Measurements from ENCODE around the gene PIEZO1. TPM values are rescaled to one million over a fixed set of nuclear protein-coding genes. Genes with fewer than 3 reads are reported as not detected.

PIEZO1 gene
- total RNA-seq, 4 donors from 2014 or later = 101 to 364 (median 121) TPM

DNA sequence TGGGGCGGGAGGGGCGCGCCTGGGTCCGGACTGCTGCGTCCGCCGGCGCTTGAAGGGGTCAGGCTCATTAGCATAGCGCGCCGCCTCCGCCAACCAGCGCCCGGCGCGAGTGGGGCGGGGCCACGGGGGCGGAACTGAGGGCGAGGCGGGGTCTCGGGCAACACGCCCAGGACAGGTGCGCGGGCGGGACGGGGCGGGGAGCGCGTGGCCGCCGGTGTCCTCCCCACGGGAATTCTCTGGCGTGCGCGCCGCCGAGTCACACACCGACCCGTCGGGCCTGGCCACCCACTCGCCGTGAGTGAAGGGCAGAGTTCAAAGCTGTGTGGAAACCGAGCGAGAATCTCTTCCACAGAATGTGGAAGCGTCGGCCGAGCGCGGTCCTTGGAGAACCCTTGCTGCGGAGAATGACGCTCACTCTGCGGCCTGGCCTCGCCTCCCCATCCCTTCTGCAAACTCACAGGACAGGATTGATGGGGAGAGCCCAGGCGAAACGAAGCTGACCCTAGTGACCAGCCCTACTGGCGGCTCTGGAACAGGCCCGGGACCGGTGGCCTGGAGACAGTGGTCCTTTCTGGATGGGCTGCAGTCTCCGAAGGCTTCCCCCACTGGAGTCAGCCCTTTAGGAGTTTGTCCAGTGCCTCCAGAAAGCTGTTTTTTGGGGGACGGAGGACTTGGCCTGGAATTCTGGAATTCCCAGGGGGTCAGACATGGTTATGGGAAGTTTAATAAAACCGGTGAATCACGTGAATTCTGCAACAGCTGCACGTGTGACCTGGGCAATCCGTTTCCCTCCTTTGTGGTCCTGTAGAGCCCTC lies 98.4 kb downstream of the PIEZO1 start, which contains the start of gene SNAI3:
Gene SNAI3, minus strand, starts transcription at position 69 of the 815 bp plus-strand sequence. CDS start 101 bp downstream, outside the sequence.
- TF ChIP-seq, protein P1, sequence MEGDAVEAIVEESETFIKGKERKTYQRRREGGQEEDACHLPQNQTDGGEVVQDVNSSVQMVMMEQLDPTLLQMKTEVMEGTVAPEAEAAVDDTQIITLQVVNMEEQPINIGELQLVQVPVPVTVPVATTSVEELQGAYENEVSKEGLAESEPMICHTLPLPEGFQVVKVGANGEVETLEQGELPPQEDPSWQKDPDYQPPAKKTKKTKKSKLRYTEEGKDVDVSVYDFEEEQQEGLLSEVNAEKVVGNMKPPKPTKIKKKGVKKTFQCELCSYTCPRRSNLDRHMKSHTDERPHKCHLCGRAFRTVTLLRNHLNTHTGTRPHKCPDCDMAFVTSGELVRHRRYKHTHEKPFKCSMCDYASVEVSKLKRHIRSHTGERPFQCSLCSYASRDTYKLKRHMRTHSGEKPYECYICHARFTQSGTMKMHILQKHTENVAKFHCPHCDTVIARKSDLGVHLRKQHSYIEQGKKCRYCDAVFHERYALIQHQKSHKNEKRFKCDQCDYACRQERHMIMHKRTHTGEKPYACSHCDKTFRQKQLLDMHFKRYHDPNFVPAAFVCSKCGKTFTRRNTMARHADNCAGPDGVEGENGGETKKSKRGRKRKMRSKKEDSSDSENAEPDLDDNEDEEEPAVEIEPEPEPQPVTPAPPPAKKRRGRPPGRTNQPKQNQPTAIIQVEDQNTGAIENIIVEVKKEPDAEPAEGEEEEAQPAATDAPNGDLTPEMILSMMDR (IDR thresholded peaks at IDR 0.05; ENCODE audit: low read depth) = no peak

DNA sequence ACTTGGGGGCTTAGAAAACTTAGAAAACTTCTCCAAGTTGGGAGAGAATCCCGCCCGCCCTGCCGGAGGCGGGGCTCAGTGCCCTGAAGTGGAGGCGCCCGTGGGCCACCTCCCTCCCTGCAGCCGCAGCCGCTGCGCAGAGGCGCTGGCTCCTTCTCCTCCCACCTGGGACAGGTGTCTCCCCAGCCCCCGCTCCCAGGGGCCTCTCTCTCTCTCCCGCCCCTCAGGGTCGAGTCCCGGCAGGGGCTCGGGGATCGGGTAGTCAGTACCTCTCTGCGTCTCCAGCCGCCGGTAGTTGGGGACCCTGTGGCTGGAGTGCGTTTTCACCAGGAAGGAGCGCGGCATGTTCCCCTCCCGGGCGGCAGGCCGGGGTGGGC lies 99.0 kb downstream of the PIEZO1 start:
- TF ChIP-seq, protein P1 (IDR thresholded peaks at IDR 0.05; ENCODE audit: low read depth) = no peak

DNA sequence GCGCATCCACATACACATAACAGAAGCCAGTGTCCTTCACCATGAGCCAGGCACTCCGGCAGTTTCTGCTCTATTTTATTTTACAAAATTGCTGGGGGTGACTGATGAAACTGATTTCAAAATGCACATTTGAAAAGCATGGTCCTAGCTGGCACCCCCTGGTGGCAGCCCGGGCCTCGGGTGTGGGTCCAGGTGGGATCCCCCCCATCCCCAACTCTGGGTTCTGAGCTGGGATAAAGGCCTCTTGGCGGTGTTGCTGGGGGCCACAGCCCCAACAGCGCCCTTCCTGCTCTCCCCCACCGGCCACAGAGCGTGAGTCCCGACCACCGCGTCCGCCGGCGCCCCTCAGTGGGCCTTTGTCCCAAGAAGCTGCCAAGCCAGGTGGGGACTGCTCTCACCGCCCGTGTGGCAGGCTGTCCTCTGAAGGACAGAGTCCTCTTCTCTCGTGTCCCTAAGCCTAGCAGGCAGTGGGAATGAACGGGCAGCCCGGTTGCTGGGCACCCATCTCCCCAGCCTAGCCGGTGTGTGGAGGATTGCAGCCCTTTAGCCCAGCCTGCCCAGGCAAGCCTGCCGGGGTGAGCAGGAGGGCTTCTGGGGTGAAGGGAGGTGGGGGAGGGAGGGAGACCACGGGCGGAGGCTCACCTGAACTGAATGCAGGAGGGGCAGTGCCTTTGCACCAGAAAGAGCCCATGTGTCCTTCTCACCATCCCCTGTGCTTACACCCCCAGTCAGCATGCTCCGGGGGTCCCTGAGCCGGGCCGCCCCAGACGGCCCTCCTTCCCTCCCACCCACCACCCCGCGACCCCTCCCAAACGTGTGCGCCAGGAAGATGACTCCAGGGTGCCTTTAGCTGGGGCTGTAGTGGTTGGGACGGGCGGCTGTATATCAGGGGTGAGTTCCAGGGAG lies 99.6 kb downstream of the PIEZO1 start:
- TF ChIP-seq, protein P1 (IDR thresholded peaks at IDR 0.05; ENCODE audit: low read depth) = no peak

DNA sequence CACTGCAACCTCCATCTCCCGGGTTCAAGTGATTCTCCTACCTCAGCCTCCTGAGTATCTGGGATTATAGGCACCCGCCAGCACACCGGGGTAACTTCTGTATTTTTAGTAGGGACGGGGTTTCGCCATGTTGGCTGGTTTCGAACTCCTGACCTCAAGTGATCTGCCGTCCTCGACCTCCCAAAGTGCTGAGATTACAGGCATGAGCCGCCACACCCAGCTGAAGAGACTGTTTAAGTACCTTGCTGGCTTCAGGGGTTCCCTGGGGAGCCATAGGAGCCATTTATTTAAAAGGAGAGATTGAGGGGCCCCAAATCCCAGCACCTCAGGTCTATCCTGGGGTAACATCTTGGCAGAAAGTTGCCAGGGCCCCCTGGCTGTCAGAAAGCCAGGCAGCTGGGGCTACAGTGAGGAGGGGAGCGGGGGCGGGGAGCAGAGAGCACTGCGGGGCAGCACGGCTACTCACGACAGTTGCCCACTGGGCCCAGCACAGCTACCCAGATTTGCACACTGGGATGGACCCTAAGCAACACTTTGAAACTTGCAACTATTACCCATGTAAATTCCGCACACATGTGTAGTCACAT lies 100.4 kb downstream of the PIEZO1 start:
- TF ChIP-seq, protein P1 (IDR thresholded peaks at IDR 0.05; ENCODE audit: low read depth) = no peak

DNA sequence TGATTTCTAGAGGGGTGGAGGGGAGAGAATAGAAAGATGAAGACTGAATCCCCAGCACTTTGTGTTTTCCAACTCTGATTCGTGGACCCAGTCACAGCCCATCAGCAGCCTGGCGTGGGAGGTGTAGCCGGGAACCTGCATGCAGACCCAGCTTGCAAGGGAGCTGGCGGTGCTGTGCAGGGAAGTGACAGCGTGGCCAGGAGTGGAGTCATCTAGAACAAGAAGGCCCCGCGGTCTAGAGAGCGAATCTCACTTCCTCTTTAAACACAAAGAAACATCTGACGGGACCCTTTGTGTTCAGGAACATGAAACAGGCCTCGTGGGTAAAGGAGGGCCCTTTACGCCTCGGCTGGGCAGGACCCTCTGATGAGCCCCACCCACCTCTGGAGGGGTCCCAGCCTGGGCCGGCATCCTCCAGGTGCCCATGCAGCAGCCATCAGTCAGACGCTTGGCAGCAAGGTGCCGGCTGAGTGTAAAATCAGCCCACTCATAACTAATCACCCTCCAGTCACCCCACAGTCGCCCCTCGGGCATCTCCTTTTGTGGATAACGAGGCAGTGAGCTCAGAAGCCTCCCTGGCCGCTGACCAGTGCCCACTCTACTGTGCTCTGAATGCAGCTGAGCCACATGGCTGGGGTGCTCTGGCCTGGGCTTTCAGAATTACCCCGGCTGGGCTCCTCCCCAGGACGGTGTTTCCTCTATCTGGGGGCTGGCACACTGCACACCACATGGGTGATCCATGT lies 103.1 kb downstream of the PIEZO1 start:
- TF ChIP-seq, protein P1 (IDR thresholded peaks at IDR 0.05; ENCODE audit: low read depth) = no peak

DNA sequence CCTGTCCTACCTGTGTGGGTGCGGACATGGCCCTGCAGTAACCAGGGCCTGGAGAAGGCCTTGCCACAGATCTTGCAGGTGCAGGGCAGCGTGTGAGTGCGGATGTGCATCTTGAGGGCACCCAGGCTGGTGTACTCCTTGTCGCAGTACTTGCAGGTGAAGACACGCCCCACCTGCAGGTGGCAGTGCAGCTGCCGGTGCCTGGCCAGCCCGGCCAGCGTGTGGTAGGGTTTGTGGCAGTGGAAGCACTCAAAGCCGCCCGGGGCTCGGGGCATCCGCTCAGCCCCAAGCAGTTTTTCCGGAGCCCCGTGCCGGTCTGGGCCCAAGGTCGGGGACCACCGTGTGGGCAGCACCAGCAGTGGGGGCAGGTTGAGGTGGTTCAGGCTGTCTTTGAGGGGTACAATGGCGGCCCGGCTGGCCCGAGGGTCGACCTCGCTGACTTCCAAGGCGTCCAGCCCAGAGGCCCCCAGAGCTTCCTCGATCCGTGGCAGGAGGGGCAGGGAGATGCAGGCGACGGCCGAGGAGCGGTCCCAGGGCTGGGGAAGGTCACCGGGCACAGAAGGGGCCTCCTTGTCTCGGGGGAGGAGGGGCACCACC lies 103.8 kb downstream of the PIEZO1 start:
- TF ChIP-seq, protein P1 (IDR thresholded peaks at IDR 0.05; ENCODE audit: low read depth) = no peak

Measured in subcutaneous adipose tissue (tissue), 4 donors.